H1 (cell line): ENCODE data around the gene KCTD17. TPM values are rescaled to one million over a fixed set of nuclear protein-coding genes. Genes with fewer than 3 reads are reported as not detected.

Experiments used
- CTCF ChIA-PET: fragments of 300-600 bp; sonication (Branson Sonifier 250); formaldehyde crosslinking; loops from one replicate; lab custom pipeline; 2021; ENCODE audit not compliant: partially characterized antibody; lab: Charles Lee
- POLR2A ChIA-PET: fragments of 300-600 bp; sonication (Branson Sonifier 250); formaldehyde crosslinking; loops from one replicate; lab custom pipeline; 2021; ENCODE audit warnings: inconsistent platforms; ENCODE audit not compliant: partially characterized antibody; lab: Charles Lee
- DNase-seq, 2 experiments: peaks; one replicate each; pipeline versions ENCODE4 v3.0.0 to v3.0.0-alpha.2; 2010 to 2022; ENCODE audit warnings: low spot score in 2 of 2, low read depth in 1 of 2, mixed read lengths in 1 of 2
- FAIRE-seq: peaks from 2 replicates; lab custom pipeline; 2011; peaks lifted over from hg19 to GRCh38; lab: Jason Lieb, UNC
- H2AFZ ChIP-seq: 2 replicates; pipeline ENCODE4 v1.8.1; 2012; ENCODE audit warnings: low read length, inconsistent platforms
- H2AK5ac ChIP-seq: 2 replicates; pipeline ENCODE4 v1.6.1; 2013; ENCODE audit warnings: low read depth, low read length
- H2BK120ac ChIP-seq: replicated peaks from 2 replicates; pipeline ENCODE3; 2013; ENCODE audit warnings: low read depth, low read length, inconsistent platforms
- H2BK12ac ChIP-seq: 2 replicates; pipeline ENCODE4 v1.6.1; 2013; ENCODE audit warnings: low read depth, low read length
- H2BK15ac ChIP-seq: 2 replicates; pipeline ENCODE4 v1.6.1; 2013; ENCODE audit warnings: low read length
- H2BK20ac ChIP-seq: 2 replicates; pipeline ENCODE4 v1.6.1; 2013; ENCODE audit warnings: low read length
- H2BK5ac ChIP-seq: 2 replicates; pipeline ENCODE4 v1.6.1; 2013; ENCODE audit warnings: low read depth, low read length
- H3K14ac ChIP-seq: 2 replicates; pipeline ENCODE4 v1.6.1; 2013; ENCODE audit warnings: inconsistent platforms; ENCODE audit not compliant: insufficient read length
- H3K18ac ChIP-seq: 2 replicates; pipeline ENCODE4 v1.6.1; 2013; ENCODE audit warnings: low read length; ENCODE audit errors: extremely low read depth
- H3K23ac ChIP-seq: 2 replicates; pipeline ENCODE4 v1.6.1; 2013; ENCODE audit warnings: inconsistent platforms; ENCODE audit not compliant: insufficient read length
- H3K23me2 ChIP-seq: 2 replicates; pipeline ENCODE4 v1.6.1; 2013; ENCODE audit warnings: low read depth, low read length
- H3K27ac ChIP-seq: 2 replicates; pipeline ENCODE4 v1.6.1; 2011; ENCODE audit warnings: low read depth, low read length, inconsistent platforms
- H3K27me3 ChIP-seq, 4 experiments: replicated peaks in 1 of 4; 1 replicate in 1 of 4; 2 replicates in 3 of 4; pipeline versions ENCODE4 v1.6.1 to v1.8.1; 2011 to 2013; ENCODE audit warnings: low read length in 3 of 4, mild to moderate bottlenecking in 3 of 4, inconsistent platforms in 2 of 4, mixed read lengths in 2 of 4, moderate library complexity in 1 of 4; ENCODE audit not compliant: control insufficient read depth in 3 of 4, insufficient read depth in 3 of 4; ENCODE audit errors: extremely low read depth in 1 of 4
- H3K36me3 ChIP-seq, 4 experiments: 2 replicates each; pipeline versions ENCODE4 v1.6.1 to v1.8.1; 2011 to 2013; ENCODE audit warnings: mild to moderate bottlenecking in 4 of 4, low read length in 3 of 4, moderate library complexity in 2 of 4, control low read depth in 1 of 4, inconsistent platforms in 1 of 4; ENCODE audit not compliant: insufficient read depth in 4 of 4, control insufficient read depth in 2 of 4
- H3K4ac ChIP-seq: replicated peaks from 2 replicates; pipeline ENCODE3; 2013; ENCODE audit warnings: low read length, low read depth, mixed read lengths, inconsistent platforms; ENCODE audit not compliant: insufficient read length
- H3K4me1 ChIP-seq, 4 experiments: replicated peaks in 1 of 4; 1 replicate in 1 of 4; 2 replicates in 3 of 4; pipeline versions ENCODE4 v1.6.1 to v1.8.1; 2011 to 2013; ENCODE audit warnings: low read length in 3 of 4, inconsistent platforms in 2 of 4, mixed read lengths in 1 of 4; ENCODE audit not compliant: insufficient read depth in 4 of 4, control insufficient read depth in 3 of 4
- H3K4me2 ChIP-seq, 2 experiments: 2 replicates each; pipeline versions ENCODE4 v1.6.1 to v1.8.1; 2011 to 2013; ENCODE audit warnings: low read depth in 2 of 2, low read length in 2 of 2, control low read depth in 1 of 2, inconsistent platforms in 1 of 2, mild to moderate bottlenecking in 1 of 2; ENCODE audit not compliant: insufficient read depth in 1 of 2
- H3K4me3 ChIP-seq, 4 experiments: fragments of 200-600, 300-600 bp in 1 of 4; sonication (generic), shearing (Covaris generic), sonication (Bioruptor Twin) in 1 of 4; 2 replicates each; pipeline versions ENCODE4 v1.5.1 to v1.8.1; 2011 to 2016; ENCODE audit warnings: low read length in 4 of 4, low read depth in 3 of 4, control low read depth in 2 of 4, inconsistent platforms in 2 of 4, mild to moderate bottlenecking in 2 of 4, mixed read lengths in 1 of 4, moderate library complexity in 1 of 4; ENCODE audit not compliant: insufficient read depth in 2 of 4; ENCODE audit errors: extremely low read depth in 1 of 4
- H3K56ac ChIP-seq: replicated peaks from 2 replicates; pipeline ENCODE3; 2013; ENCODE audit warnings: low read depth, mild to moderate bottlenecking, mixed read lengths, low read length, inconsistent platforms; ENCODE audit not compliant: insufficient read length
- H3K79me1 ChIP-seq: 2 replicates; pipeline ENCODE4 v1.6.1; 2013; ENCODE audit warnings: low read depth, low read length, control low read depth
- H3K79me2 ChIP-seq, 2 experiments: 2 replicates each; pipeline versions ENCODE4 v1.6.1 to v1.8.1; 2012 to 2013; ENCODE audit warnings: low read length in 2 of 2, mild to moderate bottlenecking in 2 of 2, inconsistent platforms in 1 of 2; ENCODE audit not compliant: insufficient read depth in 2 of 2, control insufficient read depth in 1 of 2
- H3K9ac ChIP-seq, 4 experiments: replicated peaks in 1 of 4; 1 replicate in 1 of 4; 2 replicates in 3 of 4; pipeline versions ENCODE4 v1.6.1 to v1.8.1; 2011 to 2013; ENCODE audit warnings: low read depth in 3 of 4, low read length in 3 of 4, control low read depth in 2 of 4, mild to moderate bottlenecking in 2 of 4, moderate library complexity in 2 of 4, inconsistent platforms in 1 of 4; ENCODE audit errors: extremely low read depth in 1 of 4
- H3K9me3 ChIP-seq, 2 experiments: 2 replicates each; pipeline versions ENCODE4 v1.6.1 to v1.8.1; 2012 to 2013; ENCODE audit warnings: mild to moderate bottlenecking in 2 of 2, moderate library complexity in 2 of 2, control low read depth in 1 of 2, inconsistent platforms in 1 of 2, low read depth in 1 of 2, low read length in 1 of 2, mixed read lengths in 1 of 2; ENCODE audit not compliant: insufficient read depth in 2 of 2
- H4K20me1 ChIP-seq, 2 experiments: replicated peaks in 1 of 2; 2 replicates each; pipeline versions ENCODE3 to v1.8.1; 2011 to 2013; ENCODE audit warnings: inconsistent platforms in 2 of 2, low read length in 2 of 2, mild to moderate bottlenecking in 1 of 2; ENCODE audit not compliant: insufficient read depth in 2 of 2, control insufficient read depth in 1 of 2
- H4K5ac ChIP-seq: 2 replicates; pipeline ENCODE4 v1.6.1; 2013; ENCODE audit warnings: low read length, low read depth, mixed read lengths, inconsistent platforms; ENCODE audit not compliant: insufficient read length
- H4K8ac ChIP-seq: 2 replicates; pipeline ENCODE4 v1.8.0; 2013; ENCODE audit warnings: mild to moderate bottlenecking, moderate library complexity, low read length, inconsistent platforms; ENCODE audit not compliant: insufficient read depth; ENCODE audit errors: extremely low read depth
- H4K91ac ChIP-seq: replicated peaks from 2 replicates; pipeline ENCODE3; 2013; ENCODE audit warnings: low read length, mixed read lengths, inconsistent platforms; ENCODE audit not compliant: insufficient read length
- ASH2L ChIP-seq: fragments of 200-600, 300-600 bp; sonication (generic); IDR thresholded peaks from one replicate; pipeline ENCODE4 v1.7.1; 2017; ENCODE audit warnings: low read length
- BCL11A ChIP-seq, 2 experiments: IDR thresholded peaks; one replicate each; pipeline ENCODE4 v1.6.1; 2011; ENCODE audit warnings: low read depth in 2 of 2, low read length in 2 of 2, mild to moderate bottlenecking in 2 of 2
- CTBP2 ChIP-seq: IDR thresholded peaks from 2 replicates; pipeline ENCODE4 v1.7.0; 2011; ENCODE audit warnings: borderline replicate concordance, mild to moderate bottlenecking, moderate library complexity, mixed read lengths, low read length; ENCODE audit not compliant: insufficient read depth, insufficient read length
- HDAC6 ChIP-seq: IDR thresholded peaks from one replicate; pipeline ENCODE4 v1.7.1; 2012; ENCODE audit warnings: low read depth, mild to moderate bottlenecking, inconsistent platforms, low read length, moderate library complexity
- JUND ChIP-seq: IDR thresholded peaks from 2 replicates; pipeline ENCODE4 v1.6.1; 2011; ENCODE audit warnings: mild to moderate bottlenecking, improper control_type of control experiment, low read length
- KDM1A ChIP-seq: fragments of 200-600, 300-600 bp; sonication (generic); IDR thresholded peaks from 2 replicates; pipeline ENCODE4 v1.7.1; 2016; ENCODE audit warnings: mild to moderate bottlenecking, low read length, borderline replicate concordance
- NRF1 ChIP-seq: IDR thresholded peaks from 2 replicates; pipeline ENCODE4 v1.6.1; 2011; ENCODE audit warnings: mild to moderate bottlenecking, low read depth, low read length, improper control_type of control experiment
- RBBP5 ChIP-seq: IDR thresholded peaks from 2 replicates; pipeline ENCODE4 v1.7.1; 2012; ENCODE audit warnings: low read depth, mild to moderate bottlenecking, inconsistent platforms, low read length, moderate library complexity, borderline replicate concordance
- SP2 ChIP-seq: IDR thresholded peaks from 2 replicates; pipeline ENCODE4 v1.6.1; 2012; ENCODE audit warnings: mild to moderate bottlenecking, low read length, inconsistent platforms
- TAF1 ChIP-seq: IDR thresholded peaks from 2 replicates; pipeline ENCODE4 v1.6.1; 2011; ENCODE audit warnings: mild to moderate bottlenecking, low read depth, low read length
- TAF7 ChIP-seq: optimal IDR thresholded peaks from 2 replicates; pipeline ENCODE3; 2011; ENCODE audit warnings: low read depth, mild to moderate bottlenecking, inconsistent platforms, low read length, moderate library complexity, borderline replicate concordance
- TBP ChIP-seq: IDR thresholded peaks from 2 replicates; pipeline ENCODE4 v1.6.1; 2011; ENCODE audit warnings: low read depth, low read length, improper control_type of control experiment
- TEAD4 ChIP-seq: IDR thresholded peaks from 2 replicates; pipeline ENCODE4 v1.6.1; 2012; ENCODE audit warnings: low read depth, low read length, inconsistent platforms, mixed read lengths
- WGBS, 2 experiments: shearing (Covaris generic) in 1 of 2; methylation state at CpG; one replicate each; pipeline versions ENCODE4 v1.1.6 to v1.1.7; 2013 to 2015; ENCODE audit warnings: low lambda C conversion rate in 2 of 2, mixed read lengths in 2 of 2, inconsistent platforms in 1 of 2, low coverage in 1 of 2, missing lambda C conversion rate in 1 of 2; ENCODE audit not compliant: insufficient replicate concordance in 2 of 2, insufficient coverage in 1 of 2, insufficient read length in 1 of 2; ENCODE audit errors: extremely low coverage in 1 of 2, missing lambda C conversion rate in 1 of 2; 5-methylcytosine and 5-hydroxymethylcytosine counted together
- polyA plus RNA-seq, 7 experiments: library from polyadenylated mRNA; depleted of rRNA in 3 of 7; stranded (reverse) in 5 of 7; unstranded in 2 of 7; fragments of >200 nt in 5 of 7; fragments of 200-250 nt in 2 of 7; gene quantifications; 1 replicate in 5 of 7; 2 replicates in 1 of 7; 4 replicates in 1 of 7; pipeline versions ENCODE4 v1.2.1 to v1.2.3, GENCODE V29; 2011 to 2013; ENCODE audit warnings: missing spikeins in 2 of 7, mixed read lengths in 2 of 7
- total RNA-seq: library from RNA; stranded (reverse); fragmentation: NEBNext Ultra II Directional; extraction: Animal tissue kit (Norgen Biotek cat#: 25700); gene quantifications from 2 replicates; pipeline ENCODE4 v1.2.1, GENCODE V29; 2021

The KCTD17 gene
- total and polyA plus RNA-seq, 2 of the 8 experiments (the other 6 are each of a cell fraction or from before 2014, with no cell fraction given): 39.4 to 44.0 TPM

DNA sequence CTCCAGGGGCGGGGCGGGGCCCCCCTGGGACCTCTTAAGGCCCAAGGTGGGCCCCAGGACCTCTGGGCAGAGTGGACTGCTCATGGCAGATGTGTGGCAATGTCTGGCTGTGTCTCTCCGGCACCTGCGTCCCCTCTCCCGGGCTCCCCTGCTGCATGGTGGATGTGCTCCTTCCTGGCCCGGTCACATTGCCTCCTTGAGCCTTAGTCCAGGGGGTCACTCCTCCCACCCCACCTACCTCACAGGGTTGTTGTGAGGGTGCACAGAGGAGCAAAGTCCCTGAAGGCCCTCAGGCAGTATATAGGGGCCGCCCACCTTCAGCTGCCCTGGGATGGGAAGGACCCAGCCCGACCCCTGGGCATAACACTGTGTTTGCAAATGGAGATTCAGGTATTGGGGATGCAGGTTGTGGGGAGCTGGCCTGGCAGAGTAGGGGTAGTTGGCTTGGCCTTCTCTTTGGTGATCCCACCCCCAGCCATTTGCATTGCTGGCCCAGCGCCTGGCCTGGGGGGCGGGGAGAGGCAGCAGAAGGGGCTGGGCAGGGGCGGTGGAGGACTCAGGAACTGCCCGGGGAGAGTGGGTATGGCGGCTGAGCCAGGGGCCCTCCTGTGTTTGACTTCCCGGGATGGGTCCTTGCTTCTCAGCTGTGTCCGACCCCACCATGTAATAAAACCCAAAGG lies 11.3 kb downstream of the KCTD17 start:
- Histone ChIP-seq H3K23ac (no peak overlapping the region), H3K4me1 (peaks cover 0 to 20% (median 12%) of the 10 kb centered on the region in 4 experiments; a peak in 6 of 7 replicates), H2BK5ac (no peak overlapping the region), H3K9ac (no peak overlapping the region), H3K18ac (no peak overlapping the region), H4K5ac (no peak overlapping the region), H2BK15ac (no peak overlapping the region), H3K56ac (no peak overlapping the region), H3K79me1 (no peaks in the 10 kb centered on the region), H3K27me3 (peaks cover 0 to 23% (median 17%) of the 10 kb centered on the region in 4 experiments; a peak in 6 of 7 replicates), H3K4me3 (no peak overlapping the region), H3K79me2 (no peaks in the 10 kb centered on the region), H4K20me1 (peaks cover 0 to 8% of the 10 kb centered on the region in 2 experiments), H3K36me3 (peaks cover 0 to 3% (median under 1%) of the 10 kb centered on the region in 4 experiments; a peak in 3 of 8 replicates), H3K23me2 (no peaks in the 10 kb centered on the region; the same call in 1 of the 2 replicates), H3K4ac (no peak overlapping the region), H3K4me2 (peak overlapping the region in 1 of 2 experiments; percentile 29; a peak in 1 of 4 replicates), H4K91ac (no peak overlapping the region), H4K8ac (peak overlapping the region; percentile 28; the same call in 1 of the 2 replicates), H2BK120ac (no peak overlapping the region), H3K9me3 (no peaks in the 10 kb centered on the region), H3K27ac (no peak overlapping the region), H2AK5ac (no peak overlapping the region), H2BK12ac (no peak overlapping the region), H2AFZ (no peak overlapping the region), H2BK20ac (no peak overlapping the region), H3K14ac (no peak overlapping the region)
- no peak for FAIRE-seq
- 68% methylated on average over 9 of the region's 15 CpGs; no CpG with 5 or more reads in 1 of the 2 experiments for WGBS, 2 experiments
- CTCF ChIA-PET: interaction anchor here (0.6 to 2.1 kb wide), 4 partner anchors 9 to 367 kb away, joined by 3 to 6 read pairs (median 4); no protein-coding TSS in a partner anchor
- POLR2A ChIA-PET: interaction anchor here (1.4 kb wide), 1 partner anchor 11 kb away, joined by 4 read pairs; the partner anchor contains the start of gene KCTD17
- DNase-seq: no peak
- TF ChIP-seq HDAC6 (no peak), TBP (no peak), BCL11A (IDR thresholded peaks at IDR 0.05; ENCODE audit: low read depth in 2 of 2, low read length in 2 of 2) (no peak), ASH2L (no peak), TAF1 (no peak), KDM1A (no peak), TEAD4 (no peak), SP2 (no peak), NRF1 (no peak), CTBP2 (no peak), RBBP5 (no peak), JUND (no peak), TAF7 (no peak)
